PC-9 (cell line): Measurements from ENCODE around the gene MICALL2. TPM values are rescaled to one million over a fixed set of nuclear protein-coding genes. Genes with fewer than 3 reads are reported as not detected.

ENCODE experiments used
- BruUV-seq: library from RNA; stranded (reverse); fragments of 400-500 nt; replicated peaks from 2 replicates; lab custom pipeline; 2021; lab: Mats Ljungman, UMichigan
- CTCF ChIA-PET: fragments of 300-600 bp; sonication (Branson Sonifier 250); formaldehyde crosslinking; loops from one replicate; lab custom pipeline; 2022; ENCODE audit warnings: antibody characterized with exemption; lab: Charles Lee
- POLR2A ChIA-PET: fragments of 300-600 bp; sonication (Branson Sonifier 250); formaldehyde crosslinking; loops from one replicate; lab custom pipeline; 2022; ENCODE audit warnings: antibody characterized with exemption; ENCODE audit not compliant: unreplicated experiment; lab: Charles Lee
- DNase-seq, 2 experiments: peaks; one replicate each; pipeline versions ENCODE4 v3.0.0 to v3.0.0-alpha.2; 2015 to 2022; ENCODE audit warnings: mixed read lengths in 1 of 2
- H2AFZ ChIP-seq: fragments of 200-600 bp; sonication (generic); 2 replicates; pipeline ENCODE4 v1.8.1; 2017; ENCODE audit warnings: antibody characterized with exemption
- H3F3A ChIP-seq: fragments of 200-600 bp; sonication (generic); 2 replicates; pipeline ENCODE4 v1.8.1; 2017; ENCODE audit warnings: antibody characterized with exemption, mild to moderate bottlenecking, low read depth; ENCODE audit not compliant: insufficient read depth
- H3K27ac ChIP-seq: fragments of 200-600 bp; sonication (generic); 2 replicates; pipeline ENCODE4 v1.6.1; 2016; ENCODE audit warnings: mixed run types
- H3K27me3 ChIP-seq: fragments of 200-600 bp; sonication (generic); 2 replicates; pipeline ENCODE4 v1.6.1; 2016; ENCODE audit warnings: low read depth, mixed run types; ENCODE audit not compliant: insufficient read depth
- H3K36me3 ChIP-seq: fragments of 200-600 bp; sonication (generic); 2 replicates; pipeline ENCODE4 v1.6.1; 2016; ENCODE audit warnings: low read depth, mixed run types
- H3K4me1 ChIP-seq: fragments of 200-600 bp; sonication (generic); replicated peaks from 2 replicates; pipeline ENCODE4 v1.6.1; 2016; ENCODE audit warnings: mixed run types; ENCODE audit not compliant: insufficient read depth
- H3K4me2 ChIP-seq: fragments of 200-600 bp; sonication (generic); 2 replicates; pipeline ENCODE4 v1.6.1; 2017; ENCODE audit warnings: mixed run types
- H3K4me3 ChIP-seq: fragments of 200-600 bp; sonication (generic); 2 replicates; pipeline ENCODE4 v1.6.1; 2016; ENCODE audit warnings: mixed run types
- H3K79me2 ChIP-seq: fragments of 200-600 bp; sonication (generic); 2 replicates; pipeline ENCODE4 v1.6.1; 2017; ENCODE audit warnings: low read depth, mixed run types
- H3K9me2 ChIP-seq: fragments of 200-600 bp; sonication (generic); 2 replicates; pipeline ENCODE4 v1.8.1; 2017; ENCODE audit warnings: mild to moderate bottlenecking; ENCODE audit not compliant: insufficient read depth
- H3K9me3 ChIP-seq: fragments of 200-600 bp; sonication (generic); 2 replicates; pipeline ENCODE4 v1.8.1; 2016; ENCODE audit warnings: low read depth; ENCODE audit not compliant: insufficient read depth
- H4K20me1 ChIP-seq: fragments of 200-600 bp; sonication (generic); 2 replicates; pipeline ENCODE4 v1.8.1; 2017; ENCODE audit not compliant: insufficient read depth
- CTCF ChIP-seq: fragments of 200-600 bp; sonication (generic); conservative IDR thresholded peaks from 2 replicates; pipeline ENCODE4 v1.6.1; 2017; ENCODE audit warnings: mixed run types, antibody characterized with exemption, mild to moderate bottlenecking, moderate library complexity
- EZH2 ChIP-seq: fragments of 200-600 bp; sonication (generic); IDR thresholded peaks from 2 replicates; pipeline ENCODE4 v1.8.0; 2017; ENCODE audit warnings: antibody characterized with exemption, low read depth
- intact Hi-C: fragments of 100-400 bp; cut with micrococcal nuclease; formaldehyde crosslinking; loops from one replicate; pipeline ENCODE4 v1.10.0; 2022; ENCODE audit not compliant: unreplicated experiment
- total RNA-seq: library from RNA; stranded (reverse); gene quantifications from 2 replicates; pipeline ENCODE4 v1.2.3, GENCODE V29; 2021

The MICALL2 gene
- total RNA-seq, 1 experiment from 2014 or later: 104 TPM

- intact Hi-C loops: no loop called here
Observed at GRCh38 chr7:1437155-1437880, 22.0 kb downstream of the MICALL2 start.

GRCh38 chr7:1436608-1437007, 22.7 kb downstream of the MICALL2 start:
- CTCF ChIA-PET: no interaction called here
- no peaks in the 10 kb centered on the region for H3K27me3 ChIP-seq
- BruUV-seq: no TSS peak

More at GRCh38 chr7:1437155-1437880, 22.0 kb downstream of the MICALL2 start:
- Histone ChIP-seq H3F3A (peaks cover 19% of the 10 kb centered on the region), H3K36me3 (no peaks in the 10 kb centered on the region; the same call in 1 of the 2 replicates), H3K9me2 (no peaks in the 10 kb centered on the region), H4K20me1 (0 out of 2 replicates have a peak, but pooled peaks cover 4% of the 10 kb centered on the region), H2AFZ (no peak overlapping the region), H3K27ac (no peak overlapping the region), H3K4me2 (no peak overlapping the region), H3K4me3 (no peak overlapping the region), H3K4me1 (no peaks in the 10 kb centered on the region), H3K9me3 (no peaks in the 10 kb centered on the region), H3K79me2 (no peaks in the 10 kb centered on the region), H3K27me3 (no peaks in the 10 kb centered on the region)
- CTCF ChIA-PET: no interaction called here
- TF ChIP-seq EZH2 (no peak), CTCF (no peak)
- POLR2A ChIA-PET: no interaction called here
- BruUV-seq: no TSS peak
- DNase-seq: no peak

More at GRCh38 chr7:1436608-1437007, 22.7 kb downstream of the MICALL2 start:
- POLR2A ChIA-PET: no interaction called here
- peaks cover 20% of the 10 kb centered on the region for H3F3A ChIP-seq
- H4K20me1 ChIP-seq: peaks cover 7% of the 10 kb centered on the region; the same call in 1 of the 2 replicates
- intact Hi-C loops: no loop called here
- DNase-seq: no peak
- H3K4me3 ChIP-seq: no peak overlapping the region
- H2AFZ ChIP-seq: no peak overlapping the region
- H3K9me3 ChIP-seq: no peaks in the 10 kb centered on the region
- no peak overlapping the region for H3K4me2 ChIP-seq
- H3K27ac ChIP-seq: no peak overlapping the region
- H3K4me1 ChIP-seq: no peaks in the 10 kb centered on the region
- no peaks in the 10 kb centered on the region; the same call in 1 of the 2 replicates for H3K36me3 ChIP-seq
- TF ChIP-seq CTCF (no peak), EZH2 (no peak)
- no peaks in the 10 kb centered on the region for H3K9me2 ChIP-seq
- no peaks in the 10 kb centered on the region for H3K79me2 ChIP-seq
